NCI-H82 (cell line): Measurements from ENCODE around the gene PROX2.

Source experiments
- DNase-seq: peaks from one replicate; lab custom pipeline; 2025; lab: John Stamatoyannopoulos, UW

PROX2 gene

DNA sequence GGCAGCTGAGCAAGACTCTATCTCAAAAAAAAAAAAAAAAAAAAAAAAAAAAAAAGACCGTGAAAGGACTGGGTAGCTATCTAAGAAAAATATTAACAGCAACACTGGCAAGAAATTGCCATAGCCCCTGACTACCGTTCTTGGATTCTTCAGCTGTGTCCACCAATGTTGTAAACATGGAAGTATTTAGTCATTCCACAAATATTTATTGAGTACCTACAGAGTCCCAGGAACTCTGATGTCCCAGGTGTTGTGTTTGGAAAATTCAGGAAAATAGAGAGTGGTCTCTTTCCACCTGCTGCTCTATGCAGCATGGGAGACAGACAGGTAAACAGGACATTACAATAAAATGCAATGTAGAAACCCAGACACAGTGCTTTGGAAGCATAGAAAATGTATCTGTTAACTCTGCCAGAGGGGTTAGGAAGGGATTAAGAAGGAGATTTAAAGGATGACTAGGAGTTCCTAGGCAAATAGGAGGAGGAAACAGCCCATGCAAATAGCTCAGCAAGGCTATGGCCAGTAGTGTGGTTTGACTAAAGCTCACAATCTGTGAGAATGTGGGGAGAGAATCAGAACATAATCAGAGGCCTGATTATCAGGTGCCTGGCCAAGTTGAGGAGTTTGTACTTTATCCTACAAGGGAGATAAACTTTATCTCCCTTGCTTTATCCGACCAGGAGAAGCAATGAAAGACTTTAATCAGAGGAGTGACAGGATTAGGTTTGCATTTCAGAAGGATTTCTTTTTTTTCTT lies 3.7 kb upstream of the PROX2 start:
- DNase-seq = peak; percentile 57

- DNase-seq = no peak
Measured at GRCh38 chr14:74875204-74875603, 741 bp downstream of the PROX2 start.

GRCh38 chr14:74871819-74872218 lies 4.1 kb downstream of the PROX2 start:
- no peak for DNase-seq

- no peak for DNase-seq
Measured at GRCh38 chr14:74868739-74869138, 7.2 kb downstream of the PROX2 start.

GRCh38 chr14:74867673-74868072 lies 8.3 kb downstream of the PROX2 start:
- no peak for DNase-seq

- DNase-seq = no peak
Measured at GRCh38 chr14:74866708-74867389, 9.1 kb downstream of the PROX2 start.

GRCh38 chr14:74865156-74865555 lies 10.8 kb downstream of the PROX2 start:
- DNase-seq = no peak

GRCh38 chr14:74864198-74864597 lies 11.7 kb downstream of the PROX2 start:
- no peak for DNase-seq

GRCh38 chr14:74863274-74863673 lies 12.7 kb downstream of the PROX2 start:
- DNase-seq = no peak

- DNase-seq = no peak
Measured at GRCh38 chr14:74861734-74862090, 14.2 kb downstream of the PROX2 start.

DNA sequence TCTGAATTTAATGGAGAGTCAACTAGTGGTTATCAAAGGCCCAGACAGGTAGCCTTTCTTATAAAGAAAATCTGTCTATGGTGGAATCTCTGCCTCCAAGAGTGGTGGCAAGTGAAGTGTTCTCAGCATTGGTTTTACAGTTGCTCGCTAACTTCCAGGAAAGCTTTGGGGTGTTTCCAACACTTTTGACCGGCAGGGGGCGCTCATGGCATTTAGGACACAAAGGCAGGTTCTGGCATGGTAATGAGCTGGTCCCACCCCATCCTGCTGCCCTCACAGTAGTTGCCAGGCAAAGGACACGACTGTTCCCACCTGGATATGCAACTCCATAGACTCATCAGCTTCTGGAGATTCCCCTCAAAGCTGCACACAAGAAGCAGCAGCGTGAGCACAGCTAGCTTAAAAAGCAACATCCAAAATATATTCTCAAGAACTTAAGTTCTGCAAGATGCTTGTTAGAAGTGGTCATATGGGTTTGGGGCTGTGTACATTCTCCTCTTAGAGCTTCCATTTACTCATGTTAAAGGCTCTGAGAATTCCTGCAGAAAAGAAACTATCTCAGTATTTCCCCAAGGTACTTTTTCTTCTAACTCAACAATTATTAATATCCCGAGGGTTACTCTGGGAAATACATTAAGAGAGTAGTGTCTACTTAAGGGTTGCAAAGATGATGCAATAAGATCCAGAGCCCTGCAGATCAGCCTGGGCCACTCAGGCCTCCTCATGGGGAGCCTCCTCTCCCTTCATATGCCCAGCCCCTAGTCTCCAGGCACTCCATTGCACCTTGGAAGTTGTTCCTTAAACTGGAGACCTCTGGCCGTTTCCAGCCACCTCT lies 14.8 kb downstream of the PROX2 start:
- peak; percentile 89 for DNase-seq

DNA sequence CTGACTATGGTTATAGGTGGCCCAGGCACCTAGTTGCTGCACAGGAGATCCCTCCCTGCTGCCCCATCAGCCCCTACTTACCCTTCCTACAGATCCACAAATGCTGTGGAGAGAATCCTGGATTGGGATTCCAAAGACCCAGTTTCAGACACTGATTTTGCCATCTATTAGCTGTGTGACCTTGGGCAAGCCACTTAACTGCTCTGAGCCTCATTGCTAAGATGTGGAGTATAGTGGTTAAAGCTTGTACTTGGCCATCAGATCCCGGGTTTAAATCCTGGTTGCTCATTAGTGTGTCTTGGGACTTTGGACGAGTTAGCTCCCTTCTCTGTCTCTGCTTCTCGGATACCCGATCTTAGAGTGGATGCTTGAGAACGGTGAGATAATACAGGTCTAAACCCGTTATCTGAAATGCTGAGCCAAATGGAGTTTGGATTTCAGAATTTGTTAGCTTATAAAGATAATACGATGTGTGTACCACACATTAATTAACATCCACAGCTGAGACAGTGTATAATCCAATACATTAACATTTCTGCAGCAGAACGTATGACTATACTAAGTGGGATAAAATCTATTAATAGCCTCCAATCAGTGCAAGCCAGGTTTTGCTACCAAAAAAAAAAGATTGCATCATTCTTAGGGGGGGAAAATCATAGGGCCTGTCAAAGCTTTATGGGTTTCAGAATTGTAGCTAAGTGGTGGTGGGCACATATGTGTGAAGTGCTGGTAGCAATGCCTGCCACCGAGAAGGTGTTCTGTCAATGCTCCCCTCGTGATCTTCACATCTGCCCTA lies 16.0 kb downstream of the PROX2 start:
- DNase-seq = peak; percentile 14

GRCh38 chr14:74858022-74858421 lies 17.9 kb downstream of the PROX2 start:
- DNase-seq = no peak

GRCh38 chr14:74856366-74856765 lies 19.6 kb downstream of the PROX2 start:
- no peak for DNase-seq

DNA sequence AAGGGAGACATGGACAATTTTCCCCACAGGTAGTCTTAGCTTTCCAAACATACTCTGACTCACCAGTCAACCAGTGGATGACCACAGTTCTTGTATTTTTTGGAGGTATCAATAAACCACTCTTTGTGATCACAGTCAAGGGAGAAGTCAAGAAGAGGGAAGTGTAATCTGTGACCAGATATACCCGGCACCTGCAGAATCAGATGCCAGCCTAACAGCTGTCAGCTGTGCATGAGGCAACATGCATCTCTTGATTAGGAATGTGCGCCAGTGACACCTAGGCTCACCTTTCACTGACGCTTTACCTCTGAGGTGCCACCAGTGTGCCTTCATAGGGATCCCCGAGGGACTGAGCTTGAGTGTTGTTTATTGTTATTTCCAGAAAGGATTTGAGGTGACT lies 20.0 kb downstream of the PROX2 start:
- no peak for DNase-seq

GRCh38 chr14:74855021-74855420 lies 20.9 kb downstream of the PROX2 start:
- DNase-seq = no peak

- DNase-seq = no peak
Measured at GRCh38 chr14:74853581-74853980, 22.4 kb downstream of the PROX2 start.

- no peak for DNase-seq
Measured at GRCh38 chr14:74852922-74853530, 22.9 kb downstream of the PROX2 start.

DNA sequence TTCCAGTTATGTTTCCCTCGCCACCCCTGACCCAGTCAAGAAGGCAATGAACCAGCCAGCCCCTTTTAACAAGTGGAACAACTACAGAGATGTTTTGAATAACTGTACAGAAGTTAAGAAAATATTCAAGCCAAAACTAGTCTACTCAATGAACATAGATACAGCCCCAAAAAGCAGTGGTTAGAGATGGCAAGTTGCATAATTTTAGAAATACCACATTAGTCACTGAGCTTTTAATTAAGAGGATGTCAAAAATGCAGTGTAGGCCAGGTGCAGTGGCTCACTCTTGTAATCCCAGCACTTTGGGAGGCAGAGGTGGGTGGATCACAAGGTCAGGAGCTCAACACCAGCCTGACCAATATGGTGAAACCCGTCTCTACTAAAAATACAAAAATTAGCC lies 27.2 kb downstream of the PROX2 start:
- no peak for DNase-seq

GRCh38 chr14:74846968-74847665 lies 28.8 kb downstream of the PROX2 start:
- DNase-seq = no peak

DNA sequence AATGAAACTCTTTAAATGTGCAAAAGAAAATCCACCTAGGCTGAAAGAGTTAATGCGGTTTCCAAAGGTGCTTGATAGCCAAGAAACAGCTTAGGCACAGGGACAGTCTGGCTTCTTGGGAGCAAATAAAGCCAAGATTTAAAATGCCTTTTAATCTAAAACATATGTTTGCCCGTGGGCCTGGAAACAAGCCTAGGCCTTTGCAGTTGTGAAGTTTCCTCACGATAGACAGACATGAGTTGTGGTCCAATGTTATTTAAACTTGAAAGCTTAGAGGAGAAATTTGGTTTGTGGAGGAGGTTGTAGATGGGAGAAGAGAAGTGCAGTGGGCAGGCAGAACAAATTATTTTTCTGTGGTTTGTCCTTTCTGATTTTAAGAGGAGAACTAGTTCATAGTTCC lies 29.8 kb downstream of the PROX2 start:
- DNase-seq = peak; percentile 49
